ENCODE data around the gene TP73.

Gene TP73

DNA sequence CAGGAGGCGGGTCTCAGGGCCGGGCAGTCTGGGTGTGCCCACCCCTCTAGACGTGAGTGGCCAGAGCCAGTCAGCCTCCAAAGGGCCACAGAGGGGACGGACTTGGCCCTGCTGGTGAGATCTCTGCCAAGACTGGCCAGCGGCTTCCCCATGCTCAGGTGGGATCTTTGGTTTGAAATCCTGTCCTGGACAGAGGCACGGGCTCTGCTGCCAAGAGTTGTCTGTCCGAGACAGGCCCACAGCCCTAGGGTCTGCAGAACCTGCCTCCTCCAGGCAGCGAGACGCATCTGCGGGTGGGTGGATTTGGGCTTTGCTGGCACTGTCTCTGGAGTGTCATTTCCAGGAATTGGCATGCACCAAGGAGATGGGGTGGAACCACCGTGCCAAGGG, 55.6 kb downstream of the TP73 start:
- TF ChIP-seq, protein P1, sequence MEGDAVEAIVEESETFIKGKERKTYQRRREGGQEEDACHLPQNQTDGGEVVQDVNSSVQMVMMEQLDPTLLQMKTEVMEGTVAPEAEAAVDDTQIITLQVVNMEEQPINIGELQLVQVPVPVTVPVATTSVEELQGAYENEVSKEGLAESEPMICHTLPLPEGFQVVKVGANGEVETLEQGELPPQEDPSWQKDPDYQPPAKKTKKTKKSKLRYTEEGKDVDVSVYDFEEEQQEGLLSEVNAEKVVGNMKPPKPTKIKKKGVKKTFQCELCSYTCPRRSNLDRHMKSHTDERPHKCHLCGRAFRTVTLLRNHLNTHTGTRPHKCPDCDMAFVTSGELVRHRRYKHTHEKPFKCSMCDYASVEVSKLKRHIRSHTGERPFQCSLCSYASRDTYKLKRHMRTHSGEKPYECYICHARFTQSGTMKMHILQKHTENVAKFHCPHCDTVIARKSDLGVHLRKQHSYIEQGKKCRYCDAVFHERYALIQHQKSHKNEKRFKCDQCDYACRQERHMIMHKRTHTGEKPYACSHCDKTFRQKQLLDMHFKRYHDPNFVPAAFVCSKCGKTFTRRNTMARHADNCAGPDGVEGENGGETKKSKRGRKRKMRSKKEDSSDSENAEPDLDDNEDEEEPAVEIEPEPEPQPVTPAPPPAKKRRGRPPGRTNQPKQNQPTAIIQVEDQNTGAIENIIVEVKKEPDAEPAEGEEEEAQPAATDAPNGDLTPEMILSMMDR (IDR thresholded peaks at IDR 0.05; ENCODE audit: low read depth, low read length) = no peak
- no peak for DNase-seq (ENCODE audit: extremely low read depth, low read depth)

DNA sequence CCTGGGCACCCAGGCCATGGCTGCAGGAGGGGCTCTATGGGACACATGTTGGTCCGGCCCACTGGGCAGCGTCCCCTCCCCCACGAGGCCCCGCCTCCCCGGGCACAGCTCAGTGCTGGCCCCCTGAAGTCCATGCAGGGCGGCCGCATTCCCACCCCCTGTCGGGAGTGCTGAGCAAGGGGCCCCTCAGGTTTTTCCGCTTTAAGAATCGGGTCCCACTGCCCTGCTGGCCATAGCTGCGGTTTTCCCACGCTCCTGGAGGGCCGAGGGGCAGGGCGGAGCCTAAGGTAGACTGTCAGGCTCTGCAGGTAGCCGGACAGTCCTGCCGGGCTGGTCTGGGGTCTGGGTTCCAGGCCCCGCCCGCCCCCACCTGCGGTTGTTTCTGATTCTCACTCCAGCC, 56.5 kb downstream of the TP73 start:
- no peak for DNase-seq (ENCODE audit: extremely low read depth, low read depth)
- TF ChIP-seq, protein P1 (IDR thresholded peaks at IDR 0.05; ENCODE audit: low read depth, low read length) = no peak

DNA sequence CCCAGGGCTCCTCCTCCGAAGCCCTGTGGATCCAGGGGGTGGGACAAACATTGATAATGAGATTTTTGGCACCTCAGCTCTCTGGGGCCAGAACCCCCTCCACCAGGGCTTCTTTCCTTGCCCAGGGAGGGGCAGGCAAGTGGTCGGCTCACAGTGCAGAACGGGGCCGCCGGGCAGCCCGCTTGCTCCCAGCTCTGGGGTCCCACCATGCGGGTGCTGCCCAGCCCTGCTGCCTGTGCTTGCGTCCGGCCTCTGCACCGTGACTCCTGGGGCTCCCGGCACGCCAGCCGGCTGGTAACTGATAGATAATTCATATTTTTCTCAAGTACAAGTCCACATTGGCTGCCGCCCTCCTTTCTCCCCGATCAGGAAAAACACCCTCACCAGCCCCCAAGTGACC, 57.9 kb downstream of the TP73 start:
- no peak for DNase-seq (ENCODE audit: extremely low read depth, low read depth)
- TF ChIP-seq, protein P1 (IDR thresholded peaks at IDR 0.05; ENCODE audit: low read depth, low read length) = no peak

DNA sequence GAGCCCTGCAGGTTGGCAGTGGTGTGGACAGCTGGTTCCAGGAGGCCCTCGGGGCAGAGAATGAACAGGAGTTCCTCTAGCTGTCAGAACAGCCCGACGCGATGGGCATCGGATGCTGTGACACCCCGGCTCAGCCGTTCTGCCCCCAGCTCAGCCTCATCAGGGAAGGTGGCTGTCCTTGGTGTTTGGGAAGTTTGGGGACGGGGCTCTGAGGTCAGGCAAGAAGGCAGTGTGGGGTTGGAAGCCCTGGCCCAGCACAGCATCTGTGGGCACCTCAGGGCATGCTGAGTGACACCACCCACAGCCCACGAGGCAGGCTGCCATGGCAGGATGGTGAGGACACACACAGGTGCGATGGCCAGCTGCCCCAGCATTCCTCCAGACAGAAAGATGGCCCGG, 59.1 kb downstream of the TP73 start:
- no peak for DNase-seq (ENCODE audit: extremely low read depth, low read depth)
- TF ChIP-seq, protein P1 (IDR thresholded peaks at IDR 0.05; ENCODE audit: low read depth, low read length) = no peak

DNA sequence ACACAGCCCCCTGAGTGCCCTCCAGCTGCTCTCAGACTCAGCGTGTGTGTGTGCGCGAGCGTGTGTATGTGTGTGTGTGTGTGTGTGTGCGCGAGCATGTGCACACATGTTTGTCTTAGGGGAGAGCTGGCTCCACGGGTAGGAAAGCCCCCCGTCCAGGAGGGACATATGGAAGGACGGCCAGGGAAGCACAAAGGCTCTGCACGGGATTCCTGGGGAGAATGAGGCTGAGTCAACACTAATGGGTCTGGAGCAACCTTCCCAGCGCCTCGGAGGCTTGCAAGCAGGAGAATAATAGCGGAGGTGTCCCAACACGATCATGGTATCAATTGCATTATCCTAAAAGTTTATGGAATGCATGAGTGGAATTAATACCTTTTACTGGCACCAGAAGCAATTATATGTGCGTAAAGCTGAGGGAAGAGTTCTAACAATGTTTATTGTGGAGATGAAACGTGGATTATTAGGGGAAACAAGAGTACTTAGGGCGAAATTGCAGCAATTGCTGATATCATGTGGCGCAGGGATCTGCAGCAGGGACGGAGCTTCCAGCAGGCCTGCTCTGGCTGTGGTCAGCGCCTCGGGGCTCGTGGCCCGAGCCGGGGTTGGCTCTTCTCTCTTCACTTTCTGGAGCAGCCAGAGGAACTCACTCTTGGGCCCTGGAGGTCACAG, 59.6 kb downstream of the TP73 start:
- TF ChIP-seq, protein P1 (IDR thresholded peaks at IDR 0.05; ENCODE audit: low read depth, low read length) = no peak
- no peak for DNase-seq (ENCODE audit: extremely low read depth, low read depth)

DNA sequence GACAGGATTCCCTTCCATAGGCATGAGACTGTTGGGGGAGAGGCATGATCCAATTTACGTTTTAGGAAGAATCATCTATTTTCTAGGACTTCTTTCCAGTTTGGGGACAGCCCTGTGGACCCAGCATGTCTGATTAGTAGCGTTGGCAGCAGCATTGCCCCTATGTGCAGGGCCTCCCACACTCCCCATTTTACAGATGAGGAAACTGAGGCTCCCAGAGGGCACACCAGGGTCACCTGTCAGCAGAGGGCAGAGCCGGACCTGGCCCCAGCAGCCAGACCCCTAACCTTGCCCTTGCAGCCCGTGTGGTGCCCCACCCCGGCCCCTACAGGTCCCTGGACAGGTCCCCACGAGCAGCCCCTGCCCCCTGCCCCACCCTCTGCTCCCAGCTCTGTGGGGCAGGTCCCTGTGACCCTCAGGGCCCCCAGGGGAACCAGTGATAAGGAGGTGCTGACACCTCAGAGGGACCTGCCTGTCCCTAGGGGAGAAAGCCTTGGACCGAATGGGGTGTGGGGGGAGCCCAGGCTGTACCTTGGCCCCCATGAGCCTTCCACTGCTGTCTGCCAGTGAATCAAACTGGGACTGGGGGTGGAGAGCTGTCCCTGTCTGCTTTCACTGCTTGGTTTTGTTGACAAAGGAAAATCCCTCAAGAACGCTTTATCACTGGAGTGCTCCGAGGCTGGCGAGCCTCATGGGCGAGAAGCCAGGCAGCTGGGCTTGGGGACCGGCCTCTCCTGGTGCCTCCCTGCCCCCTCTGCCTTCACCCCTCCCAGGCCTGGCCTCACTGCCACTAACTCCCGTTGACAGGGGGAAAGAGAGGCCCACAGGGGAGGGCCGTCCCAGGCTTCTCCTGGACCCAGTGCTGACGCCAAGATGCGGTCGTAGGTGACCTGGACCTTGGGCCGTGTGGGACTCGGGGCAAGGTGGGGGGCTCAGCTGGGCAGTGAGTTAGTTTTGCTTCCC, 60.5 kb downstream of the TP73 start:
- TF ChIP-seq, protein P1 (IDR thresholded peaks at IDR 0.05; ENCODE audit: low read depth, low read length) = no peak
- DNase-seq (ENCODE audit: extremely low read depth, low read depth) = no peak

DNA sequence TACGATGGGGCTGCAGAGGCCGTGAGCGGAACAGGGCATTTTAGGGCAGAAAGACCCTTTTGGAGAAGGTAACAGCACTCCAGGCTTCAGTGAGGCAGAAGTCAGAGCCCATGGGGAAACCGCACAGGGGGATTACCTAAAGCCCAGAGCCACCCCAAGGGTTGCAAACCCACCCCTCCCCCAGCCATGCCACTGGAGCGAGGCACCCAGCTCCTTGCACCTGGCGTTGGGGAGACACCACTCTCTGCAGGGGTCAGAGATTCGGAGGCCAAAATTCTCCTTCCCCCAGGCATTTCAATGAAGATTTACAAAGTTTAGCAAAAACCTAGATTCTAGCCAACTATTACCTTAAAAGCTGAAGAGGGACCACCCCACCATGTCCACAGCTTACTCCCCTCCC, 61.5 kb downstream of the TP73 start:
- no peak for DNase-seq (ENCODE audit: extremely low read depth, low read depth)
- TF ChIP-seq, protein P1 (IDR thresholded peaks at IDR 0.05; ENCODE audit: low read depth, low read length) = no peak
